Right lobe of liver (tissue), 4 donors: ENCODE measurements around the gene RPLP2.

Source experiments
- CTCF ChIP-seq, 4 donors: fragments of 200-600 bp in 3 of 4; fragments of 450-650 bp in 1 of 4; IDR thresholded peaks; one replicate each; pipeline versions ENCODE4 v1.5.1 to v1.8.0; 2016 to 2022; ENCODE audit warnings: antibody characterized with exemption in 4 of 4, mild to moderate bottlenecking in 2 of 4
- POLR2A ChIP-seq: fragments of 450-650 bp; IDR thresholded peaks from one replicate; pipeline ENCODE4 v1.6.1; 2017; ENCODE audit warnings: antibody characterized with exemption, mild to moderate bottlenecking
- donor health status: DM: no; HTN: no; CAD: no.
- donor health status: DM: no; HTN: no; CAD: no.
- donor health status: DM: no; HTN: yes; CAD: no.

- TF ChIP-seq CTCF (IDR thresholded peaks at IDR 0.05) (no peak), POLR2A (no peak)
Measured at GRCh38 chr11:826836-827145, 17.0 kb downstream of the RPLP2 start.
